CD4-positive, alpha-beta memory T cell (primary cell): ENCODE results near the gene EEF2KMT. TPM values are rescaled to one million over a fixed set of nuclear protein-coding genes. Genes with fewer than 3 reads are reported as not detected.
A peak's percentile ranks its signal among the peaks of the same experiment; 100 is the strongest.
"Not testable (repeated sequence)": the region's sequence is repeated elsewhere in the genome, so short reads cannot be mapped to it uniquely, and the experiment has no call there.

ENCODE experiments used
- CTCF ChIA-PET: fragments of 350-600 bp; sonication (Branson Sonifier 250); formaldehyde crosslinking; loops from one replicate; lab custom pipeline; 2021; ENCODE audit warnings: inconsistent platforms; ENCODE audit not compliant: partially characterized antibody; lab: Charles Lee
- POLR2A ChIA-PET: fragments of 350-600 bp; sonication (Branson Sonifier 250); formaldehyde crosslinking; loops from one replicate; lab custom pipeline; 2021; ENCODE audit not compliant: partially characterized antibody; lab: Charles Lee
- DNase-seq, 5 donors: peaks; one replicate each; pipeline versions ENCODE4 v3.0.0 to v3.0.0-alpha.2; 2020 to 2022; ENCODE audit warnings: mixed read lengths in 1 of 5
- H3K27ac ChIP-seq: one replicate; pipeline ENCODE4 v1.7.0; 2013; ENCODE audit warnings: low read depth, low read length
- H3K27me3 ChIP-seq: 2 replicates; pipeline ENCODE4 v1.7.0; 2013; ENCODE audit warnings: mild to moderate bottlenecking, low read length, moderate library complexity; ENCODE audit not compliant: insufficient read depth
- H3K36me3 ChIP-seq: 2 replicates; pipeline ENCODE4 v1.7.0; 2013; ENCODE audit warnings: mild to moderate bottlenecking, low read length, moderate library complexity; ENCODE audit not compliant: insufficient read depth
- H3K4me1 ChIP-seq: 2 replicates; pipeline ENCODE4 v1.7.0; 2013; ENCODE audit warnings: mild to moderate bottlenecking, low read length, moderate library complexity; ENCODE audit not compliant: insufficient read depth
- H3K4me3 ChIP-seq, 2 donors: one replicate each; pipeline ENCODE4 v1.7.0; 2013; ENCODE audit warnings: low read length in 2 of 2, mild to moderate bottlenecking in 1 of 2
- H3K9me3 ChIP-seq, 2 donors: one replicate each; pipeline ENCODE4 v1.7.0; 2013; ENCODE audit warnings: low read length in 2 of 2, control low read depth in 1 of 2; ENCODE audit not compliant: control insufficient read depth in 1 of 2
- H3K27ac Mint-ChIP-seq, 7 donors: one replicate each; pipeline ENCODE4 v1.8.0; 2020 to 2021; ENCODE audit warnings: mixed read lengths in 7 of 7, mild to moderate bottlenecking in 6 of 7, inconsistent platforms in 3 of 7, moderate library complexity in 3 of 7
- H3K27me3 Mint-ChIP-seq, 2 donors: one replicate each; pipeline ENCODE4 v1.8.0; 2020 to 2021; ENCODE audit warnings: mixed read lengths in 2 of 2
- H3K36me3 Mint-ChIP-seq, 2 donors: one replicate each; pipeline ENCODE4 v1.8.0; 2020 to 2021; ENCODE audit warnings: mixed read lengths in 2 of 2, inconsistent platforms in 1 of 2, mild to moderate bottlenecking in 1 of 2
- H3K4me1 Mint-ChIP-seq, 4 donors: one replicate each; pipeline ENCODE4 v1.8.0; 2020 to 2021; ENCODE audit warnings: mixed read lengths in 4 of 4, mild to moderate bottlenecking in 1 of 4
- H3K4me3 Mint-ChIP-seq, 8 donors: one replicate each; pipeline ENCODE4 v1.8.0; 2020 to 2021; ENCODE audit warnings: mixed read lengths in 8 of 8, mild to moderate bottlenecking in 7 of 8, moderate library complexity in 6 of 8, inconsistent platforms in 3 of 8
- H3K9me3 Mint-ChIP-seq, 8 donors: one replicate each; pipeline ENCODE4 v1.8.0; 2020 to 2021; ENCODE audit warnings: mixed read lengths in 8 of 8, mild to moderate bottlenecking in 5 of 8, inconsistent platforms in 3 of 8, moderate library complexity in 1 of 8
- intact Hi-C: fragments of 100-400 bp; cut with micrococcal nuclease; formaldehyde crosslinking; loops from one replicate; pipeline ENCODE4 v1.15.1; 2023
- polyA plus RNA-seq, 2 donors: library from polyadenylated mRNA; unstranded; fragments of 300-500 nt; fragmentation: Illumina TruSeq; gene quantifications; one replicate each; pipeline ENCODE4 v1.2.3, GENCODE V29; 2021
- total RNA-seq, 2 experiments: library from RNA; stranded (reverse); gene quantifications; one replicate each; pipeline ENCODE4 v1.2.3, GENCODE V29; 2021

EEF2KMT gene
- total and polyA plus RNA-seq, 4 experiments from 2014 or later: 6.1 to 19.7 (median 12.1) TPM

DNA sequence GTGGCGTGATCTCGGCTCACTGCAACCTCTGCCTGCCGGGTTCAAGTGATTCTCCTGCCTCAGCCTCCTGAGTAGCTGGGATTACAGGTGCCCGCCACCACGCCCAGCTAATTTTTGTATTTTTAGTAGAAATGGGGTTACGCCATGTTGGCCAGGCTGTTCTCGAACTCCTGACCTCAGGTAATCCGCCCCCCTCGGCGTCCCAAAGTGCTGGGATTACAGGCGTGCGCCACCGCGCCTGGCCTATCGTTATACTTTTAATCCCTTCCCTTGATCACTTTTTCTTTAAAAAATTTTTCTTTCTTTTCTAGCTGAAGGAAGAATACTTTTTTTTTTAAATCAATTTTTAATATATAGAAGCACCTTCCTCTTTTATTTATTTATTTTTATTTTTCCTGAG, 23.8 kb downstream of the EEF2KMT start:
- H3K27ac Mint-ChIP-seq: peak overlapping the region in 1 of 7 donors; percentile 97
- H3K4me1 Mint-ChIP-seq: peaks cover 21 to 35% (median 28%) of the 10 kb centered on the region in 4 donors
- H3K9me3 ChIP-seq, POLR2A ChIA-PET, H3K27me3 ChIP-seq, H3K9me3 Mint-ChIP-seq, H3K27ac ChIP-seq, CTCF ChIA-PET, intact Hi-C loops, H3K4me3 Mint-ChIP-seq, H3K27me3 Mint-ChIP-seq, DNase-seq, H3K4me3 ChIP-seq: not testable (repeated sequence)
- peaks cover 21% of the 10 kb centered on the region for H3K36me3 ChIP-seq
- H3K4me1 ChIP-seq: peaks cover 22% of the 10 kb centered on the region
- peaks cover 8 to 40% of the 10 kb centered on the region in 2 donors for H3K36me3 Mint-ChIP-seq

DNA sequence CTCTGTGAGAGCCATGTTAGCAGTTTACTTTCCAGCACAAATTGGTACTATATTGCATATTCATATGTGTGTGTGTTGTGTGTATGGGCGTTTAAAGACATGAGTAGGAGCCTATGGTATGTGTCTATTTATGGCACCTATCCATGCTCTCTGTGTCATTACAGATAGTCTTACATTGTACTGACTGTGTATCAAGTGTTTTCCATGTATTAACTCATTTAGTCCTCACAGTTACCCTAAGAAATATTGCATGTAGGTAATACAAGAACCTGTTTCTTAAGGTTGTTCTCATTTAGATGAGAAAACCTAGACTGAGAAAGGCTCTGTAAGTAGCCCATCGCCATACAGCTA, 24.3 kb downstream of the EEF2KMT start:
- peaks cover 21 to 35% (median 28%) of the 10 kb centered on the region in 4 donors for H3K4me1 Mint-ChIP-seq
- Histone ChIP-seq H3K9me3 (no peaks in the 10 kb centered on the region), H3K36me3 (peaks cover 21% of the 10 kb centered on the region), H3K4me3 (no peak overlapping the region), H3K27me3 (no peaks in the 10 kb centered on the region), H3K4me1 (peaks cover 22% of the 10 kb centered on the region), H3K27ac (no peak overlapping the region)
- H3K9me3 Mint-ChIP-seq: no peaks in the 10 kb centered on the region
- no peaks in the 10 kb centered on the region for H3K27me3 Mint-ChIP-seq
- ChIA-PET POLR2A (no interaction called here), CTCF (interaction anchor here (1.4 to 2.3 kb wide), 2 partner anchors 9 to 13 kb away, joined by 7 to 10 read pairs; no protein-coding TSS in a partner anchor)
- DNase-seq: no peak
- intact Hi-C loops: no loop called here
- H3K4me3 Mint-ChIP-seq: peak overlapping the region; percentile 15 to 97 (median 93)
- H3K36me3 Mint-ChIP-seq: peaks cover 8 to 39% of the 10 kb centered on the region in 2 donors
- H3K27ac Mint-ChIP-seq: peak overlapping the region in 6 of 7 donors; percentile 57 to 97 (median 83)

DNA sequence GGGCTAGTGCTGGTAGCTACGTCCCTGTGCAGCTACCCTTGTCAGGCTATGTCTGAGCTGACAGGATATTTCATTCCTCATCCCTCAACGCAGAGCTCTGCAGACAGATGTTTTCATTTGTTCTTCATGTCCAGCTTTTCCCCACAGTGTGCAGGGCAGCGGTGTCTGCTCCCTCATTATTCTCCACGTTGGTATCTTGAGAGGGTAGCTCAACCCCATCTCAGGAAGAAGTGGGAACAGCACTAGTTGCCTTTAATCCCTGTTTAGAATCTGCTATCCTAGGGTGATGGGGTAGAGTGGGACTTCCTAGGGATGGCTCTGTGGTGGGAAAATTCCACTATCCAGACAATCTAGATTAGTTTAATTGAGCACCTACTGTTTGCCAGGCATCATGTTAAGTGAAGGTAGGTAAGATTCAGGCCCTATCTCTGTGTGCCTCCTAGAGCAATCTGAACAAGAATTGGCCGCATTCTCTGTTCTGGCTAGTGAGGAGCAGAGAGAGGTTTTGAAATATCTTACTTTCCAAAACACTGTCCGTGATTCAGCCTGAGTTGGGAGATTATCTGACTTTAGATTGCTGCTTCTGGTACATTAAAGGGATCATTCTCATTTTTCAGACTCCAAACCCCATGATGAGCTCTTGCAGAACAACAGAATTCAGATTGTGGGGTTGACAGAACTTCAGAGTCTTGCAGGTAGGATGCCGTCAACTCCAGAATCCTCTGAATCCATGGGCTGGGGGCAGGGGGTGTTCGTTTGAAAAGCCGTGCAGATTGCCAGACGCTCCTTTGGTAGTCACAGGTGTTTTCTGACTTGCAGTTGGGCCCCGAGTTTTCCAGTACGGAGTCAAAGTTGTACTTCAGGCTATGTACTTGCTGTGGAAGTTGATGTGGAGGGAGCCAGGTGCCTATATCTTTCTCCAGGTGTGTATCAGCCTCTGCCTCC, 25.0 kb downstream of the EEF2KMT start:
- Histone ChIP-seq H3K4me3 (peak overlapping the region; percentile 77 to 79), H3K9me3 (no peaks in the 10 kb centered on the region), H3K36me3 (peaks cover 19% of the 10 kb centered on the region), H3K4me1 (peaks cover 22% of the 10 kb centered on the region), H3K27me3 (no peaks in the 10 kb centered on the region), H3K27ac (peak overlapping the region; percentile 76)
- no peaks in the 10 kb centered on the region for H3K9me3 Mint-ChIP-seq
- H3K27ac Mint-ChIP-seq: peak overlapping the region; percentile 91 to 98 (median 96)
- DNase-seq: no peak
- H3K4me3 Mint-ChIP-seq: peak overlapping the region; percentile 93 to 97 (median 94)
- ChIA-PET CTCF (interaction anchor here (1.0 to 2.3 kb wide), 3 partner anchors 10 to 14 kb away, joined by 3 to 10 read pairs (median 7); no protein-coding TSS in a partner anchor), POLR2A (interaction anchor here (0.6 to 2.6 kb wide), 7 partner anchors 9 to 304 kb away, joined by 4 to 22 read pairs (median 6); partner anchors contain the start of genes EEF2KMT and NAGPA)
- no peaks in the 10 kb centered on the region for H3K27me3 Mint-ChIP-seq
- intact Hi-C loops: no loop called here
- peaks cover 8 to 33% of the 10 kb centered on the region in 2 donors for H3K36me3 Mint-ChIP-seq
- peaks cover 21 to 35% (median 28%) of the 10 kb centered on the region in 4 donors for H3K4me1 Mint-ChIP-seq

DNA sequence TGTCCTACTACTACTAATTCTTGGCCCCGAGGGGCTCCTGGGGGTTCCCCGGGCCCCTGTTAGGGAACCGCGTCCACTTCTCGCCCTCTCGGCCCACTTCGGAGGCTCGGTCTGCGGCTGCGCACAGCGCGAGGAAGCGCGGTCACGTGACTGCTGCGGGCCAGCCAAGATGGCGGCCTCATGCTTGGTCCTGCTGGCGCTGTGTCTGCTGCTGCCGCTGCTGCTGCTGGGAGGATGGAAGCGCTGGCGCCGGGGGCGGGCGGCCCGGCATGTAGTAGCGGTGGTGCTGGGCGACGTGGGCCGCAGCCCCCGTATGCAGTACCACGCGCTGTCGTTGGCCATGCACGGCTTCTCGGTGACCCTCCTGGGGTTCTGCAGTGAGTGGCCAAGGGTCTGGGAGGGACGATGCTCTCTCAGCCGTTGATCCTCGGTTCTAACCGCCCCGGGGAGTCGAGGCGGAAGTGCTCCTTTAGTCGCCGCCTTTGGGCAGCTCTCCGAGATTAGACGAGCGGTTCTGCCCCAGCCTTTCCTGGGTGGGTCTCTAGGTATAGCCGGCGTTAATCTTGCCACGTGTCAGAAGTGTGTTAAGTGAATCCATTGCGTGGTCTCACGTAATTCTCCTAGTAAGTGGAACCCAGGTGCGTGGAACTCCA, 25.8 kb downstream of the EEF2KMT start, which contains the start of gene ALG1:
Gene ALG1, plus strand, starts transcription at position 163 of the 653 bp plus-strand sequence. Its CDS starts 7 bp downstream, at position 170.
- Mint-ChIP-seq H3K36me3 (peaks cover 8 to 27% of the 10 kb centered on the region in 2 donors), H3K4me1 (peaks cover 21 to 35% (median 28%) of the 10 kb centered on the region in 4 donors), H3K9me3 (no peaks in the 10 kb centered on the region), H3K27me3 (no peaks in the 10 kb centered on the region), H3K4me3 (peak within 1 kb of the TSS; percentile 93 to 97 (median 94)), H3K27ac (peak within 1 kb of the TSS; percentile 91 to 98 (median 96))
- intact Hi-C loops: loop anchor here (1.0 kb wide), 2 partner anchors 25 to 39 kb away; partner anchors contain the start of genes EEF2KMT and NAGPA
- H3K4me1 ChIP-seq: peaks cover 22% of the 10 kb centered on the region
- peak within 1 kb of the TSS; percentile 76 for H3K27ac ChIP-seq
- H3K4me3 ChIP-seq: peak within 1 kb of the TSS; percentile 77 to 79
- POLR2A ChIA-PET: interaction anchor here (0.6 to 2.6 kb wide), 9 partner anchors 10 to 303 kb away, joined by 3 to 22 read pairs (median 4); partner anchors contain the start of genes EEF2KMT and NAGPA
- peaks cover 15% of the 10 kb centered on the region for H3K36me3 ChIP-seq
- peak; percentile 87 to 89 (median 87) for DNase-seq
- H3K27me3 ChIP-seq: no peaks in the 10 kb centered on the region
- CTCF ChIA-PET: interaction anchor here (1.0 to 2.3 kb wide), 3 partner anchors 9 to 15 kb away, joined by 3 to 10 read pairs (median 7); no protein-coding TSS in a partner anchor
- no peaks in the 10 kb centered on the region for H3K9me3 ChIP-seq

DNA sequence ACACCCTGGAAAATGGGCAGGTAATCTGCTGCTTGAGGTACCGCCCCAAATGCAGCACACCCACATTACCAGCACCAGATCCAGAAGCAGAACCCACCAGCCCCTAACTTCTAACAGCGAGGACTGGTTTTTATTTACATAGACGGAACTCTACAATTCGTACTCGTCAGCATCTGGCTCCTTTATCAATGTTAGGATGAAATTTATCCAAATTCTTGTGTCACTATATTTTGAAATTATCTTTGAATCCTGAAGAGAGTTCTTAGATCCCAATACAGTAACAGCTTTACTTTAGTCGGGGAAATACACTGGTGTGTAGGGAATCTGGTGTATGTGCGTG, 26.3 kb downstream of the EEF2KMT start:
- Histone ChIP-seq H3K27me3 (no peaks in the 10 kb centered on the region), H3K4me3 (peak overlapping the region; percentile 77 to 79), H3K36me3 (peaks cover 13% of the 10 kb centered on the region), H3K9me3 (no peaks in the 10 kb centered on the region), H3K4me1 (peaks cover 22% of the 10 kb centered on the region), H3K27ac (peak overlapping the region; percentile 76)
- no peaks in the 10 kb centered on the region for H3K9me3 Mint-ChIP-seq
- peak overlapping the region; percentile 91 to 98 (median 96) for H3K27ac Mint-ChIP-seq
- POLR2A ChIA-PET: interaction anchor here (0.9 to 2.6 kb wide), 8 partner anchors 10 to 40 kb away, joined by 3 to 22 read pairs (median 5); partner anchors contain the start of genes EEF2KMT and NAGPA
- no peak for DNase-seq
- H3K36me3 Mint-ChIP-seq: peaks cover 8 to 27% of the 10 kb centered on the region in 2 donors
- H3K27me3 Mint-ChIP-seq: no peaks in the 10 kb centered on the region
- CTCF ChIA-PET: interaction anchor here (1.0 to 2.3 kb wide), 3 partner anchors 9 to 15 kb away, joined by 3 to 7 read pairs (median 3); no protein-coding TSS in a partner anchor
- intact Hi-C loops: loop anchor here (1.0 kb wide), 2 partner anchors 26 to 38 kb away; partner anchors contain the start of genes EEF2KMT and NAGPA
- peak overlapping the region; percentile 93 to 97 (median 94) for H3K4me3 Mint-ChIP-seq
- peaks cover 21 to 35% (median 28%) of the 10 kb centered on the region in 4 donors for H3K4me1 Mint-ChIP-seq

DNA sequence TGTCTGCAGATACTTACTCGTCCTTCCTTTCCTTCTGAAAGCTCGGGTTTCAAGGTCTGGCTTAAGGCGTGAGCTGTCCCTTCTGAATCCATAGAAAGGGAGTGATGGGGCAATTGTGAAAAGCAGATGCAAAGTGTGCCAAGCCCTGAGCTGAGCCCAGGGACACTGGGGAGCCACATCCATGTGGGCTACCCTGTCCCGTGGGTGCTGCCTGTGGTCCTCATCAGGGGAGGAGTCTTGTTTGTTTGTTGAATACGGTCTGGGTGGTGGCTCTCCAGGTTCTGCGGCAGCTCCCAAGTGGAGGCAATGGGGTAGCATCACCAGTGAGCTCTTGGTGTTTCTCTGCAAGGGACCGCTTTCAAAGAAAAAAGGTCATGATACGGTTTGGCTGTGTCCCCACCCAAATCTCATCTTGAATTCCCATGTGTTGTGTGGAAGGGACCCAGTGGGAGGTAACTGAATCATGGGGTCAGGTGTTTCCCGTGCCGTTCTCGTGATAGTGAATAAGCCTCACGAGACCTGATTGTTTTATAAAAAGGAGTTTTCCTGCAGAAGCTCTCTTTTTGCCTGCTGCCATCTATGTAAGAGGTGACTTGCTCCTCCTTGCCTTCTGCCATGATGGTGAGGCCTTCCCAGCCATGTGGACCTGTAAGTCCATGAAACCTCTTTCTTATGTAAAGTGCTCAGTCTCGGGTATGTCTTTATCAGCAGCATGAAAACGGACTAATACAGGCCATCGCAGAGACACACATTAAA, 27.0 kb downstream of the EEF2KMT start:
- ChIA-PET CTCF (interaction anchor here (1.3 kb wide), 1 partner anchor 13 kb away, joined by 3 read pairs; no protein-coding TSS in a partner anchor), POLR2A (interaction anchor here (0.9 to 2.6 kb wide), 7 partner anchors 10 to 39 kb away, joined by 3 to 22 read pairs (median 6); partner anchors contain the start of genes EEF2KMT and NAGPA)
- H3K4me1 ChIP-seq: peaks cover 22% of the 10 kb centered on the region
- peaks cover 6% of the 10 kb centered on the region for H3K36me3 ChIP-seq
- H3K9me3 ChIP-seq: no peaks in the 10 kb centered on the region
- H3K27ac ChIP-seq: peak overlapping the region; percentile 76
- H3K36me3 Mint-ChIP-seq: peaks cover 5 to 21% of the 10 kb centered on the region in 2 donors
- peaks cover 21 to 35% (median 28%) of the 10 kb centered on the region in 4 donors for H3K4me1 Mint-ChIP-seq
- no peaks in the 10 kb centered on the region for H3K27me3 ChIP-seq
- peak overlapping the region; percentile 91 to 98 (median 96) for H3K27ac Mint-ChIP-seq
- H3K9me3 Mint-ChIP-seq: no peaks in the 10 kb centered on the region
- DNase-seq: no peak
- no peaks in the 10 kb centered on the region for H3K27me3 Mint-ChIP-seq
- peak overlapping the region in 6 of 8 donors; percentile 3 to 97 (median 94) for H3K4me3 Mint-ChIP-seq
- H3K4me3 ChIP-seq: peak overlapping the region in 1 of 2 donors; percentile 79
- intact Hi-C loops: loop anchor here (1.0 kb wide), 2 partner anchors 27 to 37 kb away; partner anchors contain the start of genes EEF2KMT and NAGPA
